ENCODE measurements around the gene DNAJC1.

DNA sequence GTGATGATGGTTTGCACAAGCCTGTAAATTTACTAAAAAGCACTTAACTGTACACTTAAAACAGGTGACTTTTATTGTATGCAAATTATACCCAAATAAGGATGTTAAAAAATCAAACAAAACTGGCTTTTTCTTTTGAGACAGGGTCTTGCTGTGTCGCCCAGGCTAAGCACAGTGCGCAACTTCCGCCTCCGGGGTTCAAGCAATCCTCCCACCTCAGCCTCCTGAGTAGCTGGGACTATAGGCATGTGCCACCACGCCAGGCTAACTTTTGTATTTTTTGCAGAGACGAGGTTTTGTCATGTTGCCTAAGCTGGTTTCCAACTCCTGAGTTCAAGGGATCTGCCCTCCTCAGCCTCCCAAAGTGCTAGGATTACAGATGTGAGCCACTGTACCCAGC lies 77.7 kb downstream of the DNAJC1 start:
- TF ChIP-seq FOXP2 (optimal IDR thresholded peaks at IDR 0.05; ENCODE audit: control extremely low read depth, extremely low read length, insufficient read depth) (no peak), POLR2AphosphoS5 (IDR thresholded peaks at IDR 0.05; ENCODE audit: borderline replicate concordance, low read depth, low read length) (no peak), EZH2 (IDR thresholded peaks at IDR 0.05) (no peak)
